GM10266 (cell line): Measurements from ENCODE around the gene ANKS1A.

Experiments
- DNase-seq: peaks from one replicate; pipeline ENCODE4 v3.0.0; 2012; ENCODE audit errors: extremely low spot score
- CTCF ChIP-seq: IDR thresholded peaks from 2 replicates; pipeline ENCODE4 v1.5.1; 2012; ENCODE audit warnings: mild to moderate bottlenecking, low read depth; ENCODE audit not compliant: control insufficient read depth, insufficient read depth; ENCODE audit errors: missing control alignments

The ANKS1A gene

GRCh38 chr6:34900321-34901031 is 11.4 kb downstream of the ANKS1A start:
- no peak for DNase-seq
- no peak for TF ChIP-seq CTCF

GRCh38 chr6:34901930-34902329 is 12.9 kb downstream of the ANKS1A start:
- no peak for DNase-seq
- TF ChIP-seq CTCF, result no peak

- DNase-seq, result no peak
- TF ChIP-seq CTCF, result no peak
Measured at GRCh38 chr6:34904990-34905613, 16.0 kb downstream of the ANKS1A start.

GRCh38 chr6:34906826-34907225 is 17.8 kb downstream of the ANKS1A start:
- no peak for DNase-seq
- no peak for TF ChIP-seq CTCF

GRCh38 chr6:34908194-34908593 is 19.1 kb downstream of the ANKS1A start:
- TF ChIP-seq CTCF, result no peak
- DNase-seq, result no peak

GRCh38 chr6:34909320-34909883 is 20.3 kb downstream of the ANKS1A start:
- DNase-seq, result no peak
- TF ChIP-seq CTCF, result no peak

GRCh38 chr6:34911822-34912221 is 22.8 kb downstream of the ANKS1A start:
- DNase-seq, result no peak
- no peak for TF ChIP-seq CTCF
